ENCODE measurements around the gene WBP4.
"Not testable (repeated sequence)": the region's sequence is repeated elsewhere in the genome, so short reads cannot be mapped to it uniquely, and the experiment has no call there.

WBP4 gene

GRCh38 chr13:41085961-41086585 is 24.8 kb downstream of the WBP4 start:
- DNase-seq (ENCODE audit: low spot score) = no peak

- DNase-seq (ENCODE audit: low spot score) = not testable (repeated sequence)
Measured at GRCh38 chr13:41095681-41096080, 34.4 kb downstream of the WBP4 start.

- no peak for DNase-seq (ENCODE audit: low spot score)
Measured at GRCh38 chr13:41098761-41099160, 37.5 kb downstream of the WBP4 start.

GRCh38 chr13:41099986-41100385 is 38.7 kb downstream of the WBP4 start:
- DNase-seq (ENCODE audit: low spot score) = no peak

GRCh38 chr13:41107104-41107571 is 45.8 kb downstream of the WBP4 start:
- no peak for DNase-seq (ENCODE audit: low spot score)

GRCh38 chr13:41107584-41108014 is 46.3 kb downstream of the WBP4 start:
- DNase-seq (ENCODE audit: low spot score) = no peak

- no peak for DNase-seq (ENCODE audit: low spot score)
Measured at GRCh38 chr13:41111454-41111853, 50.1 kb downstream of the WBP4 start.

- DNase-seq (ENCODE audit: low spot score) = no peak
Measured at GRCh38 chr13:41117869-41118268, 56.6 kb downstream of the WBP4 start.

GRCh38 chr13:41122838-41123237 is 61.5 kb downstream of the WBP4 start:
- DNase-seq (ENCODE audit: low spot score) = no peak

GRCh38 chr13:41127701-41128100 is 66.4 kb downstream of the WBP4 start:
- DNase-seq (ENCODE audit: low spot score) = no peak

- DNase-seq (ENCODE audit: low spot score) = no peak
Measured at GRCh38 chr13:41130356-41130755, 69.0 kb downstream of the WBP4 start.

- not testable (repeated sequence) for DNase-seq (ENCODE audit: low spot score)
Measured at GRCh38 chr13:41131189-41131588, 69.9 kb downstream of the WBP4 start.

GRCh38 chr13:41131660-41132511 is 70.6 kb downstream of the WBP4 start:
- not testable (repeated sequence) for DNase-seq (ENCODE audit: low spot score)

GRCh38 chr13:41132512-41133152 is 71.3 kb downstream of the WBP4 start, which contains the start of gene KBTBD6:
KBTBD6 (minus strand) TSS chr13:41132802; CDS start chr13:41132511, 291 bp downstream.
- peak; percentile 96 for DNase-seq (ENCODE audit: low spot score)
